ENCODE measurements around the gene TEKTIP1. TPM values are rescaled to one million over a fixed set of nuclear protein-coding genes. Genes with fewer than 3 reads are reported as not detected.

The TEKTIP1 gene
- total and polyA plus RNA-seq, 9 of the 15 experiments (the other 6 are each of a cell fraction or from before 2014, with no cell fraction given) = 0.66 TPM; not detected in 8

DNA sequence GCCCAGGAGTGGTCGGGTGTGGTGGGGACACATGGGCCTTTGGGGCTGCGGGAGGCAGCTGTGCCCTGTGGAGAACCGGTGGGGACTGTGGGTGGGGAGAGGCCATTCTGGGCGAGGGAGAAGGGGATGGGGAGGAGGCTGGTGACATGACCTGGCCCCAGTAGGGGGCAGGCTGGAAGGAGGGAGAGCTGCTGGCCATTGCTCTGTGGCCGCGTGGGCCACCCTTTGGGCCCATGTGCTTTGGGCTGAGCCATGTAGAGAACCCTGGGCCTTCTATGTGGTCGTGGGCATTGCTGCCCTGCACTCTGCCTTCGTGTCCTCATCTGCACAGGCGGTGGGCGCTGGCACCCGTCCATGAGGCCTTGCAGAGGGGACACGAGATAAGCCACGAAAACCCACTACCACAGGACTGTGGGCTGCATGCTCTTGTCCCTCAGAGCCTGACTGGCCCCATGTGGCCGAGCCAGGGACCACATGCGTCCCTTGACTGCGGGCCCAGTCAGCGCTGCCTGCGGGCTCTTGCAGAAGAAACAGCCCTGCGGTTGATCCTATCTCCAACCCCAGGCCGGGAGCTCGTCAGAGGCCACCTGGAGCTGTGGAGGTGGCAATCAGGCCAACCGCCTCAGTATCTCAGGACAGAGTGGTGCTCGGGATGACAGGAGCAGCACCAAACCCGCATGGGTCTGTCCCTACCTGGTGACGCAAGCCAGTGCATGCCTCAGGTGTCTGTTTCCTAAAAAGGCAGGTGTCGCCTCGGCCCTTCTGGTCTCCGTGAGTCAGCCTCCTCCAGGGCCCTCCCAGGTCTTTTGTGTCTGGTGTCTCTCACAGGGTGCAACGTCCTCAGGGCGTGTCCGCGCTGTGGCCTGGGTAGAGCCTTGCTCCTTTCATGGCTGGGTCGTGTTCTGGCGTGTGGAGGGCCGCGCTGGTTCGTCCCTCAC, 18.5 kb upstream of the TEKTIP1 start (continued):
- TF ChIP-seq, protein P1, sequence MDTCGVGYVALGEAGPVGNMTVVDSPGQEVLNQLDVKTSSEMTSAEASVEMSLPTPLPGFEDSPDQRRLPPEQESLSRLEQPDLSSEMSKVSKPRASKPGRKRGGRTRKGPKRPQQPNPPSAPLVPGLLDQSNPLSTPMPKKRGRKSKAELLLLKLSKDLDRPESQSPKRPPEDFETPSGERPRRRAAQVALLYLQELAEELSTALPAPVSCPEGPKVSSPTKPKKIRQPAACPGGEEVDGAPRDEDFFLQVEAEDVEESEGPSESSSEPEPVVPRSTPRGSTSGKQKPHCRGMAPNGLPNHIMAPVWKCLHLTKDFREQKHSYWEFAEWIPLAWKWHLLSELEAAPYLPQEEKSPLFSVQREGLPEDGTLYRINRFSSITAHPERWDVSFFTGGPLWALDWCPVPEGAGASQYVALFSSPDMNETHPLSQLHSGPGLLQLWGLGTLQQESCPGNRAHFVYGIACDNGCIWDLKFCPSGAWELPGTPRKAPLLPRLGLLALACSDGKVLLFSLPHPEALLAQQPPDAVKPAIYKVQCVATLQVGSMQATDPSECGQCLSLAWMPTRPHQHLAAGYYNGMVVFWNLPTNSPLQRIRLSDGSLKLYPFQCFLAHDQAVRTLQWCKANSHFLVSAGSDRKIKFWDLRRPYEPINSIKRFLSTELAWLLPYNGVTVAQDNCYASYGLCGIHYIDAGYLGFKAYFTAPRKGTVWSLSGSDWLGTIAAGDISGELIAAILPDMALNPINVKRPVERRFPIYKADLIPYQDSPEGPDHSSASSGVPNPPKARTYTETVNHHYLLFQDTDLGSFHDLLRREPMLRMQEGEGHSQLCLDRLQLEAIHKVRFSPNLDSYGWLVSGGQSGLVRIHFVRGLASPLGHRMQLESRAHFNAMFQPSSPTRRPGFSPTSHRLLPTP (IDR thresholded peaks at IDR 0.05; ENCODE audit: borderline replicate concordance, extremely low read depth, insufficient read length) = no peak
- no peak for TF ChIP-seq SIRT6 (IDR thresholded peaks at IDR 0.05; ENCODE audit: low read depth, low read length)
- no peak for TF ChIP-seq PURB (CRISPR knock-in tag; IDR thresholded peaks at IDR 0.05; ENCODE audit: low read depth)
- TF ChIP-seq CSDE1 (IDR thresholded peaks at IDR 0.05) = no peak; a peak in 1 of 4 replicates
- TF ChIP-seq, protein P2, sequence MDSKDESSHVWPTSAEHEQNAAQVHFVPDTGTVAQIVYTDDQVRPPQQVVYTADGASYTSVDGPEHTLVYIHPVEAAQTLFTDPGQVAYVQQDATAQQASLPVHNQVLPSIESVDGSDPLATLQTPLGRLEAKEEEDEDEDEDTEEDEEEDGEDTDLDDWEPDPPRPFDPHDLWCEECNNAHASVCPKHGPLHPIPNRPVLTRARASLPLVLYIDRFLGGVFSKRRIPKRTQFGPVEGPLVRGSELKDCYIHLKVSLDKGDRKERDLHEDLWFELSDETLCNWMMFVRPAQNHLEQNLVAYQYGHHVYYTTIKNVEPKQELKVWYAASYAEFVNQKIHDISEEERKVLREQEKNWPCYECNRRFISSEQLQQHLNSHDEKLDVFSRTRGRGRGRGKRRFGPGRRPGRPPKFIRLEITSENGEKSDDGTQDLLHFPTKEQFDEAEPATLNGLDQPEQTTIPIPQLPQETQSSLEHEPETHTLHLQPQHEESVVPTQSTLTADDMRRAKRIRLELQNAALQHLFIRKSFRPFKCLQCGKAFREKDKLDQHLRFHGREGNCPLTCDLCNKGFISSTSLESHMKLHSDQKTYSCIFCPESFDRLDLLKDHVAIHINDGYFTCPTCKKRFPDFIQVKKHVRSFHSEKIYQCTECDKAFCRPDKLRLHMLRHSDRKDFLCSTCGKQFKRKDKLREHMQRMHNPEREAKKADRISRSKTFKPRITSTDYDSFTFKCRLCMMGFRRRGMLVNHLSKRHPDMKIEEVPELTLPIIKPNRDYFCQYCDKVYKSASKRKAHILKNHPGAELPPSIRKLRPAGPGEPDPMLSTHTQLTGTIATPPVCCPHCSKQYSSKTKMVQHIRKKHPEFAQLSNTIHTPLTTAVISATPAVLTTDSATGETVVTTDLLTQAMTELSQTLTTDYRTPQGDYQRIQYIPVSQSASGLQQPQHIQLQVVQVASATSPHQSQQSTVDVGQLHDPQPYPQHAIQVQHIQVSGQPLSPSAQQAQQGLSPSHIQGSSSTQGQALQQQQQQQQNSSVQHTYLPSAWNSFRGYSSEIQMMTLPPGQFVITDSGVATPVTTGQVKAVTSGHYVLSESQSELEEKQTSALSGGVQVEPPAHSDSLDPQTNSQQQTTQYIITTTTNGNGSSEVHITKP (IDR thresholded peaks at IDR 0.05; ENCODE audit: partially characterized antibody) = peak; percentile 37
- TF ChIP-seq ZNF77 (CRISPR knock-in tag; IDR thresholded peaks at IDR 0.05) = no peak
- TF ChIP-seq ZNF696 (CRISPR knock-in tag; conservative IDR thresholded peaks at IDR 0.05) = no peak
- TF ChIP-seq, protein P3, sequence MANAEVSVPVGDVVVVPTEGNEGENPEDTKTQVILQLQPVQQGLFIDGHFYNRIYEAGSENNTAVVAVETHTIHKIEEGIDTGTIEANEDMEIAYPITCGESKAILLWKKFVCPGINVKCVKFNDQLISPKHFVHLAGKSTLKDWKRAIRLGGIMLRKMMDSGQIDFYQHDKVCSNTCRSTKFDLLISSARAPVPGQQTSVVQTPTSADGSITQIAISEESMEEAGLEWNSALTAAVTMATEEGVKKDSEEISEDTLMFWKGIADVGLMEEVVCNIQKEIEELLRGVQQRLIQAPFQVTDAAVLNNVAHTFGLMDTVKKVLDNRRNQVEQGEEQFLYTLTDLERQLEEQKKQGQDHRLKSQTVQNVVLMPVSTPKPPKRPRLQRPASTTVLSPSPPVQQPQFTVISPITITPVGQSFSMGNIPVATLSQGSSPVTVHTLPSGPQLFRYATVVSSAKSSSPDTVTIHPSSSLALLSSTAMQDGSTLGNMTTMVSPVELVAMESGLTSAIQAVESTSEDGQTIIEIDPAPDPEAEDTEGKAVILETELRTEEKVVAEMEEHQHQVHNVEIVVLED (CRISPR knock-in tag; IDR thresholded peaks at IDR 0.05) = no peak
- TF ChIP-seq RBM39 (optimal IDR thresholded peaks at IDR 0.05; ENCODE audit: low read depth, low read length) = no peak
- peak; percentile 64 for TF ChIP-seq SOX6 (IDR thresholded peaks at IDR 0.05)
- TF ChIP-seq KAT2B (IDR thresholded peaks at IDR 0.05; ENCODE audit: low read depth, low read length) = no peak
- peak; percentile 5 to 80 for TF ChIP-seq RCOR1 (IDR thresholded peaks at IDR 0.05; ENCODE audit: borderline replicate concordance in 1 of 2, low read depth in 2 of 2, low read length in 2 of 2)
- TF ChIP-seq MTA1 (IDR thresholded peaks at IDR 0.05; ENCODE audit: borderline replicate concordance) = no peak
- TF ChIP-seq EGR1 (conservative IDR thresholded peaks at IDR 0.05) = no peak

Data from K562 (cell line).